GM18507 (cell line): ENCODE results near the gene CHST6.
"Not testable (repeated sequence)": the region's sequence is repeated elsewhere in the genome, so short reads cannot be mapped to it uniquely, and the experiment has no call there.

Experiments used
- DNase-seq: peaks from one replicate; pipeline ENCODE4 v3.0.0; 2011; ENCODE audit warnings: low read depth; ENCODE audit not compliant: insufficient read length; ENCODE audit errors: extremely low spot score
- FAIRE-seq: peaks from 2 replicates; lab custom pipeline; 2011; peaks lifted over from hg19 to GRCh38; lab: Jason Lieb, UNC

Gene CHST6

GRCh38 chr16:75479421-75479990 lies 15.7 kb downstream of the CHST6 start:
- no peak for DNase-seq
- no peak for FAIRE-seq

- no peak for FAIRE-seq
These were observed 16.5 kb downstream of the CHST6 start for GRCh38 chr16:75478480-75479345.

GRCh38 chr16:75477680-75478473 lies 17.4 kb downstream of the CHST6 start:
- FAIRE-seq: peak; percentile 56
- no peak for DNase-seq

More at GRCh38 chr16:75478480-75479345, 16.5 kb downstream of the CHST6 start:
- no peak for DNase-seq

- DNase-seq: no peak
These were observed 18.4 kb downstream of the CHST6 start for GRCh38 chr16:75476817-75477216.

GRCh38 chr16:75475420-75475847 lies 19.8 kb downstream of the CHST6 start:
- FAIRE-seq: no peak
- no peak for DNase-seq

More at GRCh38 chr16:75476817-75477216, 18.4 kb downstream of the CHST6 start:
- no peak for FAIRE-seq

- no peak for FAIRE-seq
- DNase-seq: no peak
These were observed 22.0 kb downstream of the CHST6 start for GRCh38 chr16:75472908-75473877.

- FAIRE-seq (peak; percentile 66), DNase-seq (no peak)
These were observed 23.3 kb downstream of the CHST6 start for GRCh38 chr16:75471723-75472633.

- FAIRE-seq: no peak
- no peak for DNase-seq
These were observed 28.5 kb downstream of the CHST6 start for GRCh38 chr16:75466760-75467159.

- FAIRE-seq (peak; percentile 95), DNase-seq (peak; percentile 94)
These were observed 30.9 kb downstream of the CHST6 start, which contains the start of gene TMEM170A for GRCh38 chr16:75464122-75464918. Gene TMEM170A, minus strand, starts transcription at chr16:75464689. Its CDS starts 89 bp downstream, at chr16:75464600.

- FAIRE-seq, DNase-seq: not testable (repeated sequence)
These were observed 31.7 kb downstream of the CHST6 start for GRCh38 chr16:75463389-75464121.

- peak; percentile 41 for FAIRE-seq
These were observed 32.4 kb downstream of the CHST6 start for GRCh38 chr16:75462806-75463205.

GRCh38 chr16:75461575-75461974 lies 33.7 kb downstream of the CHST6 start:
- FAIRE-seq: no peak
- DNase-seq: no peak

More at GRCh38 chr16:75462806-75463205, 32.4 kb downstream of the CHST6 start:
- DNase-seq: no peak

GRCh38 chr16:75460446-75460845 lies 34.8 kb downstream of the CHST6 start:
- DNase-seq (no peak), FAIRE-seq (no peak)

GRCh38 chr16:75459691-75460090 lies 35.5 kb downstream of the CHST6 start:
- FAIRE-seq (no peak), DNase-seq (no peak)

GRCh38 chr16:75458439-75458838 lies 36.8 kb downstream of the CHST6 start:
- DNase-seq: no peak
- FAIRE-seq: no peak

- no peak for FAIRE-seq
These were observed 37.2 kb downstream of the CHST6 start for GRCh38 chr16:75458029-75458428.

More at GRCh38 chr16:75458029-75458428, 37.2 kb downstream of the CHST6 start:
- DNase-seq: no peak
